HG03342 (cell line): Measurements from ENCODE around the gene LUZP2.
"Not testable (repeated sequence)": the region's sequence is repeated elsewhere in the genome, so short reads cannot be mapped to it uniquely, and the experiment has no call there.

Experiments used
- ATAC-seq: cut with Tn5 transposase; IDR thresholded peaks from one replicate; pipeline ENCODE4 v1.9.1; 2021; ENCODE audit warnings: mild to moderate bottlenecking, moderate library complexity; ENCODE audit not compliant: unreplicated experiment

LUZP2 gene

DNA sequence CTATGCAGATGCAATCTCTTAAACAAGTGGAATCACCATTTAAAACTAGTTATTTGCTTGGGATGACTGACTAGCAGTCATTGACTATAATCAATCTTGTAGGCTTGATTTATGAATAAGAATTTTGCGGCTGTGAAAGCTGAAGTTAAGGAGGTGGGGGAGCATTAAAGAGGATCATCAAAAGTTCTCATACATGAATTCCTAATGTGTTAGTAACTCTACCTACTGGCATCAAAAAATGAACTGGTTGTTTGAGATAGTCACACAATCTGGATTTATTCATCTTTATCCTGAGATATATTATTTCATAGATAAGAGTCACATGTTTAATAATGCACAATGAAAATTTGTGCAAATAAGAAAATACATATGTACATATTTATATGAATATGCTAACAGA is 393.6 kb downstream of the LUZP2 start:
- no peak for ATAC-seq

GRCh38 chr11:24891845-24892492 is 395.1 kb downstream of the LUZP2 start:
- not testable (repeated sequence) for ATAC-seq

DNA sequence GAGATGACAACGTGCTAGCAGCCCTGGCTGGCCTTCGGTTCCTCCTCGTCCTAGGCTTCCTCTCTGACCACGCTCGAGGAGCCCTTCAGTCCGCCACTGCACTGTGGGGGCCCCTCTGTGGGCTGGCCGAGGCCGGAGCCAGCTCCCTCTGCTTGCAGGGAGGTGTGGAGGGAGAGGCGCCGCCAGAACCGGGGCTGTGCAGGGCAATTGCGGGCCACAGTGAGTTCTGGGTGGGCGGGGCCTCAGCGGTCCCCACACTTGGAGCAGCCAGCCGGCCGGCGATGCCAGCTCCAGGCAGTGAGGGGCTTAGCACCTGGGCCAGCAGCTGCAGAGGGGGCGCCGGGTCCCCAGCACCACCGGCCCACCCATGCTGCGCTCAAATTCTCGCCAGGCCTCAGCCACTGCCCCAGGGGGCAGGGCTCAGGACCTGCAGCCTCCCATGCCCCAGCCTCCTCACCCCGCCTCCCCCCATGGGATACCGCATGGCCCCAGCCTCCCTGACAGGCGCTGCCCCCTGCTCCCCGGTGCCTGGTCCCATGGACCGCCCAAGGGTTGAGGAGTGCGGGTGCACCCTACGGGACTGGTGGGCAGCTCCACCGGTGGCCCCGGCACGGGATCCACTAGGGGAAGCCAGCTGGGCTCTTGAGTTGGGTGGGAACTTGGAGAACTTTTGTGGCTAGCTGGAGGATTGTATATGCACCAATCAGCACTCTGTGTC is 399.4 kb downstream of the LUZP2 start:
- ATAC-seq = no peak

- no peak for ATAC-seq
Observed at GRCh38 chr11:24900514-24900913, 403.7 kb downstream of the LUZP2 start.

GRCh38 chr11:24900960-24901549 is 404.2 kb downstream of the LUZP2 start:
- no peak for ATAC-seq

- ATAC-seq = no peak
Observed at GRCh38 chr11:24903555-24903954, 406.7 kb downstream of the LUZP2 start.

- no peak for ATAC-seq
Observed at GRCh38 chr11:24925091-24925490, 428.2 kb downstream of the LUZP2 start.

- no peak for ATAC-seq
Observed at GRCh38 chr11:24932110-24933000, 435.5 kb downstream of the LUZP2 start.

- no peak for ATAC-seq
Observed at GRCh38 chr11:24934733-24935439, 438.0 kb downstream of the LUZP2 start.

GRCh38 chr11:24944891-24945290 is 448.0 kb downstream of the LUZP2 start:
- ATAC-seq = no peak

GRCh38 chr11:24949406-24949805 is 452.6 kb downstream of the LUZP2 start:
- ATAC-seq = no peak

GRCh38 chr11:24963852-24964251 is 467.0 kb downstream of the LUZP2 start:
- no peak for ATAC-seq

GRCh38 chr11:24965748-24966147 is 468.9 kb downstream of the LUZP2 start:
- ATAC-seq = no peak

DNA sequence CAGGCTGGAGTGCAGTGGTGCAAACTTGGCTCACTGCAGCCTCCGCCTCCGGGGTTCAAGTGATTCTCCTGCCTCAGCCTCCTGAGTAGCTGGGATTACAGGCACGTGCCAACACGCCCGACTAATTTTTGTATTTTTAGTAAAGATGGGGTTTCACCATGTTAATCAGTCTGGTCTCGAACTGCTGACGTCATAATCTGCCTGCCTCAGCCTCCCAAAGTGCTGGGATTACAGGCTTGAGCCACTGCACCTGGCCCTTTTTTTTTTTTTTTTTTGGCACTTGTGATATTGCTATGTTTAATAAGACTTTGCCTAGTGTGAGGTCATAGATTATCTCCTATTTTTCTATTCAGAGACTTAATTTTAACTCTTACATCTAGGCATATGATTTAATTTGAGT is 497.1 kb downstream of the LUZP2 start:
- not testable (repeated sequence) for ATAC-seq

- not testable (repeated sequence) for ATAC-seq
Observed at GRCh38 chr11:24999929-25000328, 503.1 kb downstream of the LUZP2 start.

DNA sequence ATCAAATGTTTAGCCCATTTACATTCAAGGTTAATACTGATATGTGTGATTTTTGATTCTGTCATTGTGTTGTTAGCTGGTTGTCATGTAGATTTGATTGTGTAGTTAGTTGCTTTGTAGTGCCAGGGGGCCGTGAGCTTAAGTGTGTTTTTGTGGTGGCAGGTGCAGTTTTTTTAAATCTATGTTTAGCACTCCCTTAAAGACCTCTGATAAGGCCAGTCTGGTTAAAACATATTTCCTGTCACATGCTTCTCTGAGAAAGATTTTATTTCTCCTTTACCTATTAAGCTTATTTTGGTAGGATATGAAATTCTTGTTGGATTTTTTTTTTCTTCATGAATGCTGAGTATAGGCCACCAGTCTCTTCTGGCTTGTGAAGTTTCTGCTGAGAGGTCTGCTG is 540.6 kb downstream of the LUZP2 start:
- ATAC-seq = no peak

DNA sequence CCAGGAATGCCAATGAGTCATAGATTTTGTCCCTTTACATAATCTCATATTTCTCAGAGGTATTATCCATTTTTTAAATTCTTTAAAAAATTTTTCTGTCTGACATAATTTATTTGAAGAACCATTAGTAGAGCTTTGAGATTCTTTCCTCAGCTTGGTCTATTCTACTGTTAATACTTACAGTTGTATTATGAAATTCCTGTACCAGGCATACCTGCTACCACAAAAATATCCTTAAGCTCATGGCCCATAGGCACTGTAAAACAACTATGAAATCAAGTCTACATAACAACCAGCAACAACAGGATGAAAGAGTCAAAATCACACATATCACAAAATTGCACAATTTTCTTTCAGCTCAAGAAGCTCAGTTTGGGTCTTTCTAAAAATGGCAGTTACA is 541.3 kb downstream of the LUZP2 start:
- no peak for ATAC-seq

DNA sequence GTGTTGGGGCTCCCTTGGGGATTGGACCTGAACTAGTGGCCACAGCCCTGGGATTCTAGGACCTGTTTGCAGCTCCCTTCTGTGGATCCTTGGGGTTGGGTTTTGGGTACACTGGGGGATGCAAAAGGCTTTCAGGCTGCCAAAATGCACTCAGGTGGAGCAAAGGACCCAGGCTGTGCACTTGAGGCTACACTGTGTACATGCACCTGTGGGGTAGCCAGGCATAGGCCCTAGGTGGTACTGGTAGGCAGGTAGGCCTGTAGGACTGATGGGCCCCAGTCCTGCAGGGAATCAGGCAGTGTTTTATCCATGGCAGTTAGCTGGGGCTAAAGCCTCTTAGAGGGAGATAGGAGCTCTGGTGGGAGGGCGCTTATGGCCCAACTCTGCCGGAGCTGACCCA is 542.3 kb downstream of the LUZP2 start:
- no peak for ATAC-seq

DNA sequence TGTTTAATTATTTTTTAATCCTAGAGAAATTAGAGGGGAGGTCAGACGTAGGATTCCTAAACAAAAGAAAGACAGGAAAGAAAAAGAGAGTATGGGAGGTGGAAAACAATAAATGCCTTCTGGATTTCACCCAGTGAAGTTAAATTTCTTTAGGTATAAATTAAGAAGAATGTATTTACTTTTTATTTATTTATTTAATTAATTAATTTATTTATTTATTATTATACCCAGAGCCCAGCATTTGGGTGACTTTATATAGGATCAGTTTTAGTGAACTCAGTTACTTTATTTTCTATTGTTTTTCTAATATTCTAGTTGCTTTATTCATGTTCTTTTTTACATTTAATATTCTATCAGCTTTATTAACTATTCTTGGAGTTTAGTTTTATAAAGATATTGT is 551.8 kb downstream of the LUZP2 start:
- no peak for ATAC-seq

DNA sequence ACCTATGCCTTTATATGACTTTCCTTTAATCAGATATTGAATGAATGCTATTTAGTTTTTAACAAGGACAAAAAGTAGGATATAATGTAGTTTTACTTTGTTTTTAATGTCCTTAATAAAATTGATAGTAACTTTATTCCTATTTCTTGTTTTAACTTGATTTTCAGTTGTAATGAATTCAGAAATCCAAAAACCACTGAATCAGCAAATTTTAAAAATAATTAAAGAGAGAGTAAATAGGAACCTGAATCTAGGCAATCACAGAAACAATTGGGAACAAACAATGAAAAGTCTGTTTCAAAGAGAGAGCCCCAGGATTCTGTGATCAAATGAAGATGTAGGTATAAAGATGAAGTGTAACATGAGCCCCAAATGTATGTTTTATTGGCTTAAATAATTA is 556.0 kb downstream of the LUZP2 start:
- ATAC-seq = no peak

GRCh38 chr11:25057861-25058260 is 561.0 kb downstream of the LUZP2 start:
- no peak for ATAC-seq
